SW480 (cell line): Measurements from ENCODE around the gene TRAPPC8.
"Not testable (repeated sequence)": the region's sequence is repeated elsewhere in the genome, so short reads cannot be mapped to it uniquely, and the experiment has no call there.

Source experiments
- DNase-seq: peaks from one replicate; pipeline ENCODE4 v3.0.0-alpha.2; 2016; ENCODE audit warnings: low spot score

TRAPPC8 gene

GRCh38 chr18:31942291-31942998 lies 483 bp downstream of the TRAPPC8 start:
- peak; percentile 0 for DNase-seq

GRCh38 chr18:31941010-31941809 lies 1.7 kb downstream of the TRAPPC8 start:
- DNase-seq, result no peak

- DNase-seq, result not testable (repeated sequence)
Observed at GRCh38 chr18:31934773-31935172, 8.2 kb downstream of the TRAPPC8 start.

GRCh38 chr18:31931886-31932240 lies 11.1 kb downstream of the TRAPPC8 start:
- no peak for DNase-seq

- DNase-seq, result no peak
Observed at GRCh38 chr18:31931163-31931885, 11.6 kb downstream of the TRAPPC8 start.

GRCh38 chr18:31929273-31929672 lies 13.7 kb downstream of the TRAPPC8 start:
- no peak for DNase-seq

GRCh38 chr18:31926988-31927387 lies 15.9 kb downstream of the TRAPPC8 start:
- not testable (repeated sequence) for DNase-seq

GRCh38 chr18:31920277-31920676 lies 22.7 kb downstream of the TRAPPC8 start:
- no peak for DNase-seq

GRCh38 chr18:31919366-31919765 lies 23.6 kb downstream of the TRAPPC8 start:
- DNase-seq, result not testable (repeated sequence)

GRCh38 chr18:31918733-31919132 lies 24.2 kb downstream of the TRAPPC8 start:
- DNase-seq, result no peak

- DNase-seq, result no peak
Observed at GRCh38 chr18:31901063-31901462, 41.9 kb downstream of the TRAPPC8 start.

- DNase-seq, result not testable (repeated sequence)
Observed at GRCh38 chr18:31899771-31900170, 43.2 kb downstream of the TRAPPC8 start.

GRCh38 chr18:31892936-31893335 lies 50.0 kb downstream of the TRAPPC8 start:
- DNase-seq, result no peak

- DNase-seq, result no peak
Observed at GRCh38 chr18:31891566-31891965, 51.4 kb downstream of the TRAPPC8 start.

GRCh38 chr18:31884020-31884419 lies 58.9 kb downstream of the TRAPPC8 start:
- no peak for DNase-seq

- no peak for DNase-seq
Observed at GRCh38 chr18:31880186-31880898, 62.6 kb downstream of the TRAPPC8 start.

- DNase-seq, result no peak
Observed at GRCh38 chr18:31878358-31878757, 64.6 kb downstream of the TRAPPC8 start.

- DNase-seq, result no peak
Observed at GRCh38 chr18:31877900-31878299, 65.0 kb downstream of the TRAPPC8 start.

- DNase-seq, result no peak
Observed at GRCh38 chr18:31876707-31877106, 66.2 kb downstream of the TRAPPC8 start.

- no peak for DNase-seq
Observed at GRCh38 chr18:31875301-31875700, 67.6 kb downstream of the TRAPPC8 start.

- no peak for DNase-seq
Observed at GRCh38 chr18:31863103-31863502, 79.8 kb downstream of the TRAPPC8 start.

- DNase-seq, result no peak
Observed at GRCh38 chr18:31860488-31860887, 82.4 kb downstream of the TRAPPC8 start.
